Smooth muscle cell of bladder (primary cell): Measurements from ENCODE around the gene HYI. TPM values are rescaled to one million over a fixed set of nuclear protein-coding genes. Genes with fewer than 3 reads are reported as not detected.

Experiments used
- total RNA-seq: library from RNA; depleted of rRNA; stranded (reverse); fragments of >200 nt; gene quantifications from 2 replicates; pipeline ENCODE4 v1.2.3, GENCODE V29; 2014

The HYI gene
- total RNA-seq = 26.6 and 42.8 TPM in 2 replicates

GRCh38 chr1:43453442-43454269, at the start of gene HYI:
HYI (minus strand) TSS chr1:43453931; CDS start chr1:43453793, 138 bp downstream.

Other genes starting within 250 kb of the HYI start
- gene TMEM125, start 183.9 kb downstream of the HYI start, total RNA-seq = not detected in 2 replicates
- gene C1orf210, start 168.3 kb downstream of the HYI start, total RNA-seq = not detected in 2 replicates
- 0.14 and 1.2 TPM in 2 replicates for gene TIE1, start 152.9 kb downstream of the HYI start, total RNA-seq
- not detected in 2 replicates for gene MPL, start 116.1 kb downstream of the HYI start, total RNA-seq
- 6.7 and 8.7 TPM in 2 replicates for gene CDC20, start 95.0 kb downstream of the HYI start, total RNA-seq
- 43.7 and 48.6 TPM in 2 replicates for gene ELOVL1, start 85.9 kb downstream of the HYI start, total RNA-seq
- gene MED8, start 64.1 kb downstream of the HYI start, total RNA-seq = 64.2 and 86.8 TPM in 2 replicates
- 19.2 and 28.7 TPM in 2 replicates for gene SZT2, start 64.0 kb downstream of the HYI start, total RNA-seq
- gene PTPRF, start 77.0 kb upstream of the HYI start, total RNA-seq = 34.4 and 42.6 TPM in 2 replicates
- gene KDM4A, start 196.2 kb upstream of the HYI start, total RNA-seq = 38.6 and 41.5 TPM in 2 replicates